Measurements from ENCODE around the gene CCDC38.

Gene CCDC38

GRCh38 chr12:95960241-95960640 lies 17.8 kb upstream of the CCDC38 start:
- DNase-seq, result no peak

GRCh38 chr12:95959107-95959506 lies 16.7 kb upstream of the CCDC38 start:
- no peak for DNase-seq

GRCh38 chr12:95956557-95957145 lies 14.2 kb upstream of the CCDC38 start:
- DNase-seq, result no peak

- DNase-seq, result no peak
Measured at GRCh38 chr12:95955549-95956159, 13.2 kb upstream of the CCDC38 start.

GRCh38 chr12:95953000-95953399 lies 10.6 kb upstream of the CCDC38 start:
- no peak for DNase-seq

GRCh38 chr12:95951515-95951914 lies 9.1 kb upstream of the CCDC38 start:
- DNase-seq, result no peak

- DNase-seq, result no peak
Measured at GRCh38 chr12:95949477-95950206, 7.2 kb upstream of the CCDC38 start.

GRCh38 chr12:95944108-95944704 lies 1.8 kb upstream of the CCDC38 start:
- DNase-seq, result no peak

GRCh38 chr12:95943330-95943842 lies 972 bp upstream of the CCDC38 start, which contains the start of gene AMDHD1:
TSS of gene AMDHD1 (plus strand) at chr12:95943331. CDS start at chr12:95943399, 68 bp downstream.
- DNase-seq, result peak; percentile 77

- DNase-seq, result no peak
Measured at GRCh38 chr12:95942101-95942523, 302 bp downstream of the CCDC38 start.

- no peak for DNase-seq
Measured at GRCh38 chr12:95940514-95940913, 1.9 kb downstream of the CCDC38 start.

- DNase-seq, result no peak
Measured at GRCh38 chr12:95922231-95922630, 20.2 kb downstream of the CCDC38 start.

- no peak for DNase-seq
Measured at GRCh38 chr12:95919110-95919509, 23.3 kb downstream of the CCDC38 start.

GRCh38 chr12:95918194-95918993 lies 24.0 kb downstream of the CCDC38 start:
- peak; percentile 45 for DNase-seq

- no peak for DNase-seq
Measured at GRCh38 chr12:95909871-95910270, 32.5 kb downstream of the CCDC38 start.

GRCh38 chr12:95908573-95908972 lies 33.8 kb downstream of the CCDC38 start:
- DNase-seq, result no peak

GRCh38 chr12:95898081-95898480 lies 44.3 kb downstream of the CCDC38 start:
- DNase-seq, result no peak

- no peak for DNase-seq
Measured at GRCh38 chr12:95896846-95897245, 45.6 kb downstream of the CCDC38 start.

- DNase-seq, result no peak
Measured at GRCh38 chr12:95890958-95891357, 51.5 kb downstream of the CCDC38 start.

- DNase-seq, result no peak
Measured at GRCh38 chr12:95887311-95887710, 55.1 kb downstream of the CCDC38 start.

- DNase-seq, result no peak
Measured at GRCh38 chr12:95884998-95885397, 57.4 kb downstream of the CCDC38 start.

- no peak for DNase-seq
Measured at GRCh38 chr12:95882873-95883272, 59.5 kb downstream of the CCDC38 start.

- DNase-seq, result no peak
Measured at GRCh38 chr12:95882080-95882479, 60.3 kb downstream of the CCDC38 start.
